ENCODE data around the gene GUCY2D. TPM values are rescaled to one million over a fixed set of nuclear protein-coding genes. Genes with fewer than 3 reads are reported as not detected.

GUCY2D gene
- polyA plus RNA-seq, 1 donor from 2014 or later, result 0.18 TPM

- Mint-ChIP-seq H3K27ac (no peak overlapping the region), H3K4me1 (peaks cover 0 to 5% (median 1%) of the 10 kb centered on the region in 3 donors), H3K36me3 (no peaks in the 10 kb centered on the region), H3K9me3 (peaks cover 0 to 6% (median 0%) of the 10 kb centered on the region in 3 donors), H3K27me3 (peaks cover 19% of the 10 kb centered on the region), H3K4me3 (no peak overlapping the region)
These were observed 37.3 kb downstream of the GUCY2D start for GRCh38 chr17:8039611-8040168.

- H3K9me3 Mint-ChIP-seq, result peaks cover 0 to 6% (median 0%) of the 10 kb centered on the region in 3 donors
- no peak overlapping the region for H3K4me3 Mint-ChIP-seq
- peak overlapping the region in 1 of 3 donors; percentile 36 for H3K27ac Mint-ChIP-seq
- peaks cover 27% of the 10 kb centered on the region for H3K27me3 Mint-ChIP-seq
- H3K36me3 Mint-ChIP-seq, result no peaks in the 10 kb centered on the region
- H3K4me1 Mint-ChIP-seq, result peaks cover 0 to 5% (median 1%) of the 10 kb centered on the region in 3 donors
These were observed 39.0 kb downstream of the GUCY2D start for GRCh38 chr17:8041249-8041928.

GRCh38 chr17:8041979-8042378, 39.6 kb downstream of the GUCY2D start:
- Mint-ChIP-seq H3K4me1 (peaks cover 0 to 5% (median 1%) of the 10 kb centered on the region in 3 donors), H3K27me3 (peaks cover 27% of the 10 kb centered on the region), H3K4me3 (no peak overlapping the region), H3K9me3 (peaks cover 0 to 6% (median 0%) of the 10 kb centered on the region in 3 donors), H3K36me3 (no peaks in the 10 kb centered on the region), H3K27ac (peak overlapping the region in 1 of 3 donors; percentile 36)

- Mint-ChIP-seq H3K4me1 (peaks cover 0 to 5% (median 1%) of the 10 kb centered on the region in 3 donors), H3K9me3 (no peaks in the 10 kb centered on the region), H3K36me3 (no peaks in the 10 kb centered on the region), H3K27ac (no peak overlapping the region), H3K4me3 (no peak overlapping the region), H3K27me3 (peaks cover 11% of the 10 kb centered on the region)
These were observed 42.7 kb downstream of the GUCY2D start for GRCh38 chr17:8044819-8045810.

- Mint-ChIP-seq H3K27me3 (peaks cover 8% of the 10 kb centered on the region), H3K36me3 (no peaks in the 10 kb centered on the region), H3K4me1 (peaks cover 0 to 2% (median 1%) of the 10 kb centered on the region in 3 donors), H3K9me3 (no peaks in the 10 kb centered on the region), H3K4me3 (no peak overlapping the region), H3K27ac (no peak overlapping the region)
These were observed 44.0 kb downstream of the GUCY2D start for GRCh38 chr17:8046306-8046928.

- H3K27me3 Mint-ChIP-seq, result peaks cover 8% of the 10 kb centered on the region
- H3K4me1 Mint-ChIP-seq, result peaks cover 0 to 1% (median 0%) of the 10 kb centered on the region in 3 donors
- H3K4me3 Mint-ChIP-seq, result no peak overlapping the region
- H3K9me3 Mint-ChIP-seq, result no peaks in the 10 kb centered on the region
- H3K36me3 Mint-ChIP-seq, result no peaks in the 10 kb centered on the region
- H3K27ac Mint-ChIP-seq, result no peak overlapping the region
These were observed 44.7 kb downstream of the GUCY2D start for GRCh38 chr17:8046929-8047768.

GRCh38 chr17:8047769-8048110, 45.3 kb downstream of the GUCY2D start:
- Mint-ChIP-seq H3K4me1 (no peaks in the 10 kb centered on the region), H3K4me3 (no peak overlapping the region), H3K36me3 (no peaks in the 10 kb centered on the region), H3K9me3 (no peaks in the 10 kb centered on the region), H3K27ac (no peak overlapping the region), H3K27me3 (peaks cover 8% of the 10 kb centered on the region)

- no peaks in the 10 kb centered on the region for H3K4me1 Mint-ChIP-seq
- H3K27me3 Mint-ChIP-seq, result peaks cover 8% of the 10 kb centered on the region
- H3K4me3 Mint-ChIP-seq, result no peak overlapping the region
- H3K27ac Mint-ChIP-seq, result no peak overlapping the region
- H3K9me3 Mint-ChIP-seq, result no peaks in the 10 kb centered on the region
- H3K36me3 Mint-ChIP-seq, result no peaks in the 10 kb centered on the region
These were observed 45.8 kb downstream of the GUCY2D start for GRCh38 chr17:8048236-8048635.

GRCh38 chr17:8048736-8049135, 46.3 kb downstream of the GUCY2D start:
- peaks cover 8% of the 10 kb centered on the region for H3K27me3 Mint-ChIP-seq
- H3K27ac Mint-ChIP-seq, result no peak overlapping the region
- H3K9me3 Mint-ChIP-seq, result no peaks in the 10 kb centered on the region
- no peak overlapping the region for H3K4me3 Mint-ChIP-seq
- no peaks in the 10 kb centered on the region for H3K36me3 Mint-ChIP-seq
- no peaks in the 10 kb centered on the region for H3K4me1 Mint-ChIP-seq

- no peak overlapping the region for H3K4me3 Mint-ChIP-seq
- H3K36me3 Mint-ChIP-seq, result no peaks in the 10 kb centered on the region
- no peaks in the 10 kb centered on the region for H3K27me3 Mint-ChIP-seq
- H3K27ac Mint-ChIP-seq, result peak overlapping the region in 1 of 3 donors; percentile 27
- H3K9me3 Mint-ChIP-seq, result no peaks in the 10 kb centered on the region
- peaks cover 9 to 16% (median 12%) of the 10 kb centered on the region in 3 donors for H3K4me1 Mint-ChIP-seq
These were observed 49.4 kb downstream of the GUCY2D start for GRCh38 chr17:8051831-8052230.

- Mint-ChIP-seq H3K27me3 (peaks cover 3% of the 10 kb centered on the region), H3K4me3 (no peak overlapping the region), H3K27ac (no peak overlapping the region), H3K9me3 (no peaks in the 10 kb centered on the region), H3K4me1 (peaks cover 11 to 20% (median 19%) of the 10 kb centered on the region in 3 donors), H3K36me3 (no peaks in the 10 kb centered on the region)
These were observed 50.1 kb downstream of the GUCY2D start for GRCh38 chr17:8052256-8053252.

- Mint-ChIP-seq H3K4me1 (peaks cover 13 to 24% (median 20%) of the 10 kb centered on the region in 3 donors), H3K27ac (no peak overlapping the region), H3K9me3 (no peaks in the 10 kb centered on the region), H3K27me3 (peaks cover 3% of the 10 kb centered on the region), H3K36me3 (no peaks in the 10 kb centered on the region), H3K4me3 (peak overlapping the region in 1 of 4 donors; percentile 30)
These were observed 51.2 kb downstream of the GUCY2D start for GRCh38 chr17:8053600-8053999.

- Mint-ChIP-seq H3K9me3 (no peaks in the 10 kb centered on the region), H3K27me3 (peaks cover 13% of the 10 kb centered on the region), H3K4me3 (peak overlapping the region in 1 of 4 donors; percentile 33), H3K36me3 (no peaks in the 10 kb centered on the region), H3K4me1 (peaks cover 13 to 29% (median 20%) of the 10 kb centered on the region in 3 donors), H3K27ac (peak overlapping the region in 2 of 3 donors; percentile 51 to 71)
These were observed 53.4 kb downstream of the GUCY2D start for GRCh38 chr17:8055851-8056231.

Measured in IgD-negative memory B cell (primary cell).